ENCODE results near the gene APOBEC2.

APOBEC2 gene

DNA sequence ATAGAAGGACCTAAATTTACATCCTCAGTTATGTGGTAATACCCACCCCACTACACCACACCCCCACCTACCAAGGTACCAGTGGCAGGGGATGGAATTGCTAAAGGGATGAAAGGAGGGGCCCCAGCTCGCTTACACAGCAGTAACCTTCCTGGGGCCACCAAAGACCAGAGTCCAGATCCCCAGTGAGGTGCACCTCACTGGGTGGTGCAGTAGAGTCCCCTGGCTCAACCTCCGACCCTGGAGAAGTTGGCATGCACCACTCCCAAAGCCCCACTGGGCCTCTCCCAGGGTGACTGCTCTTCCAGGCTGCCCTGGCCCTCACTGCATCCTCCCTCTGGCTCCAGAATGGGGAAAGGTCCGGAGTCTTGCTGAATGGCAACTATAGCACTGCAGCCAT, 14.8 kb upstream of the APOBEC2 start:
- no peak for DNase-seq

DNA sequence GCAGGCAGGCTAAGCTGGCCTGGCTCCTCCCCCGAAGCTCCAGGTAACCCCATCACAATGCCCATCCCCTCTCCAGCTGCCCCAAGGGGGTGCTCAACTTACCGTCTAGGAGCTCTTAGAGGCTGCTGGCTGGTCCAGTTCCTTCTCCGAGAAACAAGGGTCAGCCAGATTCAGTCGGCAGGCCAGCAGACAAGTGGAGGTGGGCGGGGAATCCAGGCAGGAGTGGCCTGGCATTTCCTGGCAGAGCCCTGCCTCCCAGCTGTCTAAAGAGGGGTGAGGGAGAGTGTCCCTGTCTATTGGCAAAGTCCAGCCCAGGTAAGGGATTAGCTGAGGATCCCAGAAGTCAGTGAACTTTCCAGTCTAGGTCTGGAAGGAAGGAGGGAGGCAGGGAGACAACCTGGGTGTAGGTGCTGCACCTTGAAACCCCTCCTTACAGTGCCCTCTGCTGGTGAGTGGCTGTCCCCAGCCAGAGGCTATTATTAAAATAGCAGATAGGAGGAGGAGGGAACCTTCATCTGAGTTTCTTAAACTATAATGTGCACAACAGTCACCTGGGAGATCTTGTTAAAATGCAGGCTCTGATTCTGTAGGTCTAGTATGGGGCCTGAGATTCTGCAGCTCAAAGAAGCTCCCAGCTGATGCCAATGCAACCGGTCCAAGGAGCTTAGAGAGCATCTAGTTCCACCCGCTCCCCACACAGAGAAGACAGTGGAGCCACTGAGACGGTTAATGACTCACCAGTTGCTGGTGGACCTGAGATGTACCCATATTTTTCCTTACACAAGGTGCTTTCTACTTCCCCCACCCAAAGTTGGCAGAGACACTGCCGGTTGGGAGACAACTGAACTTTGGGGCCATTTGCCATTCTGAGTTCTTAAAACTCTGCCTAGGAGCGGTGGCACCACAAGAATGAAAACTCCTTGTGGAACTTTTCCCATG, 13.7 kb upstream of the APOBEC2 start, which contains the start of gene UNC5CL:
UNC5CL (minus strand) TSS at position 162 of the 939 bp plus-strand sequence. CDS start 4,147 bp downstream, outside the sequence.
- peak; percentile 42 for DNase-seq

DNA sequence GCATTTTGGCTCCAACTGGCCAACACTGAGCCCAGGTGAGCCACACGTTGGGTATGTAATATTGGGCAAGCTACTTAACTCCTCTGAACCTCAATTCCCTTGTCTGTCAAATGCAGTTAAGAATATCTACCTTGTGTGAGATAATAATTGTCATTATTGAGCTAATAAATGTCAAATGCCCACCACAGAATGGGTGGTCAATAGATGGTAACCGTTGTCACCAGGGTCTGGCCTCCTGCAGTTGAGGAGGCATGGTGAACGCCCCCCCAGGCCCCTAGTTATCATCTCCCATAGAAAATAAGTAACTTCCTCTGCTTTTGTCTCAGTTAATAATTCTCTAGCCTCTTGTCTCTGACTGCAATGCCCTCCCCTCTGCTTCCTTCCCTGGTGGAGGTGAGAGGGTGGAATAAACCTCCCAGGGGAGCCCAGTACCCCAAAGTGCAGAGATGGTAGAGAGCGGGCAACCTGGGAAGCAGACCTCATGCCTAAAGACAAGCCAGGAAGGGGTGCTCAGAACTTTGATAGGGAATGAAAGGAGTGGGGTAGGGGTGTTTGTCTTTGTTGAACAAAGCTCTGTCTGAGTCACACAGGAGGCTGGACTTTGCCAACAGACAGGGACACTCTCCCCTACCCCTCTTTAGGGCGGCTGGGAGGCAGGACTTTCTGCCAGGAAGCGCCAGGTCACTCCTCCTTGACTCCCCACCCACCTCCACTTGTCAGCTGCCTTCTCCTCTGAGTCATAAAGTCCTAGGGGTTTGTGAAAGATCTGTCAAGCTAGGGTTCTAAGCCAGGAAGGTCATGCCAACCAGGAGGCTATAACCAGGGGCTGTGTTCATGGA, 12.7 kb upstream of the APOBEC2 start:
- no peak for DNase-seq

DNA sequence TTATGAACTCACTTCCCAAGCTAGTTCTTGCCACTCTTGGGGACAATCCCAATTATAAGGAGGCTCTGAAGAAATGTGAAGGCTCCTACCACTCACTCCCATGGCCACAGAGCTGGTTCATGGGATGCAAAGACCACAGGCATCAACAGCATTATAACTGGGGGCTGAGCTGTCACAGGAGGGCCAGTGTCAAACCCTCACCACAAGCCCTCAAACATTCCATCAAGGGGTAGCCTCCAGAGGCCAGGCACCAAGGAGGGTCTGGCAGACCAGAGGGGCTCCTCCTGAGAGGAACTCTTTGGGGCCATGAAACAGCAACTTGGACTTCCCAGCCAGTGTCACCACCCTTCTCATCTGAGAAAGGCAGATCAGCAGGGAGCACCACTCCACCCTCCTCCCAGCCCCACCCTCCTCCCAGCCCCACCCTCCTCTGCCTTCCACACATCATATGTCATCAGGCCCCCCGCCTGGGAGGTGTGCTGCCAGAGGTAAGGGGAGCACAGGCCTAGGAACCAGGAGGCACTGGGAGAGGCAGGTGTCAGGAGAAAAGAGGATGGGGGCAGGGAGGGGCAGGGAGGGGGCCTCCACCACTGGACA, 12.0 kb upstream of the APOBEC2 start:
- DNase-seq, result no peak

DNA sequence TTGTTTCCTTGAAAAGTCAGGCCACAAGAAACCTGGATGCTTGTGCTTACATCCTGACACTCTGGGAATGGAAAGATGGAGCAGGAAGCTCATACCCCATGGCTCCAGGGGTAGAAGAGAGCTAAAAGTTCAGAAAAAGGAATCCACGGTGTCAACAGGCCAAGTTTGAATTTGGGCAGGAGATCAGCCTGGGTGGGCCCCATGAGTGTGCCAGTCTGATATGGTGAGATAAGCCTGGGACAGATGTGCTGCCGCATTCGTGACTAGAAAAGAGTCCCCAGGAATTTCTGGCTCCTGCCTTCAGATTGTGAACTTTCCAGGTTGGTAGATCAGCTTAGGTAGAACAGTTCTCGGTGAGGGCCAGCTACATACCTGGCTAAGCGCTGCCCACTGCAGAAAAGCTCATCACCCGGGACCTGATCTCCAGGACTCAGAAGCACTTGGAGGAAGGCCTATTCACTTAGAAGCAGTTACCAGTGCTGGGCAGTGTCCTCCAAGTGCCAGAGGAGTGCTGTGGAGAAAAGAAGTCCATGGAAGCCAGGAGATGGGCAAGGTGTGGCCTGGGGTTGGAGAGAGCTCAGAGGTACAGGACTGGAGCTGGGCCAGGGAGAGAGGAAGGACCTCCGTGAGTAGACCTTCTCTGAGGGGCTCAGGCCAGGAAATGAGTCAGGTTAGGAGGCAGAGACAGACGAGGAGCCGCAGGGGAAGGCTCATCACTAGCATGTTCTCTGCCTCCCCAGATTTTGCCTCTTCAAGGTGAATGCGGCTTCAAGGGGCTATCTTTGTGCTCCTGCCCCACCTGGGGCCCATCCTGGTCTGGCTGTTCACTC, 10.6 kb upstream of the APOBEC2 start, which contains the start of gene TSPO2:
TSPO2 (plus strand) TSS at position 242 of the 830 bp plus-strand sequence; CDS start at position 761, 519 bp downstream.
- DNase-seq, result no peak

DNA sequence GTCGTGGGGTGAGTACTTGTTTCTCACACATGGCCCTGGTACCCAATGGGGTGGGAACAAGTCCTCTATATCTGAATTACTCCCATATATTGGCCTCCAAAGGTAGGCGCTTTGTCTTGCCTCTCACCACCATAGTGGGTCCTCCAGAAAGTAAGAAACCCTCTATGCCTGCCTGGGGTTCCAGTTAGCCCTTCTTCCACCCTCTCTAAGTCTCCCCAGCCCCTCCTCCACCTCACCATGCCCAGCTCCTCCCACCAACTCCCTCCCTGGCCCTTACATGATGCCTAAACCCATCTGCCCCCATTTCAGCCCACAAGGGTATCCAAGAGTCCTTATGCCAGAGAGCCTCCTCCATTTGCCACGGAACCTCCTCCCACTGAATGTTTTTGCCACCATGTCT, 9.9 kb upstream of the APOBEC2 start:
- DNase-seq, result no peak

DNA sequence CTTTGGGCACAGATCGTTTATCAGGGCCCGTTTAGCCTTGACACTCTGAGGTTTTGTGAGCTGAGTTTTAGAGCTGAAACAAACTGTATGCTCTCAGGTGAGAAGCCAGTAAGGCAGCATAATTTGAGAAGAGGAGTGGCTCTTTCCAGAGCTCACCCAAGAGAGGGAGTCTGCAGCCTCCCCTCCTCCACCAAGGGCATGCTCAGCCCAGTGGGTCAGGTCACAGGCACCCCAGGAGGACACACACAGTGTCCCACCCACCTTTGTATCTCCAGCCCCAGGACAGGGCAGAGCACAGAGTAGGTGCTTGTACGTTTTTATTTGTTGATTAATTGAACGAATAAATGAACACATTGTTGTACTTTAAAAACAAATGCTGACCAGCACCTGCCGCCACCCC, 7.3 kb upstream of the APOBEC2 start:
- DNase-seq, result no peak

DNA sequence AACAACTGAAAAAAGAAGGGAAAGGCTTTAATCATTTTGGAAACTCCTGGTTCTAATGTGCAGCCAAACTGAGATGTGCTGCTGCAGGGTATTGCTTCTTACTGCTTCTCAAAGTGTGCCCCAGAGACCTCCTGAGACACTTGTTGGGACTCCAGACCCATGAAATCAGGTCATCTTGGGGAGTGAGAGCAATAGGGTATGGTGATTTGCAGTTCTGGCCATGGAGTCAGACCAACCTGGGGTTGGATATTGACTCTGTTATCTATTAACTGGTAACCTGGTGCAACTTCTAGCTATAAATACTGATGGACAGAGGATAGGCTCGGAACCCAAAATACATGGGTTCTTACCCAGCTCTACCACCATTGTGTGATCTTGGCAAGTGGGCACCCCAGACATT, 6.9 kb upstream of the APOBEC2 start:
- no peak for DNase-seq

DNA sequence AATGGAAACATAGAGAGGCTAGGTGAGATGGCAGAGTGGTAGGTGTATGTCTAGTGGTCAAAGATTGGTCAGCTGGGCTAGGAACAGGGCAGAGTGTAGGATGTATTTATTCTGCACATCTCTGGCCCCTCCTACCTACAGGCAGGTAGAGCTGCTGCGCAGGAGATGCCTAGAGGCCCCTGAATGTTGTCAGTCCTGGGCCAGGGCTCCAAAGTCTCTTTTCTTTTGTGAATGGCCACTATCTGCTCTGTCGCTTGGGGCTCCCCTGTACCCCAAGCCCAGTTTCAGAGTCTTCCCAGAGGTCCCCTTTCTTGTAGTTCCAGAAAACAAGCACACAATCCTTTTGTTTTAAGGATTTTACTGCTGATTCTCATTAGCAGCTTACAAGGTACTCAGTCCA, 5.7 kb upstream of the APOBEC2 start:
- DNase-seq, result no peak

DNA sequence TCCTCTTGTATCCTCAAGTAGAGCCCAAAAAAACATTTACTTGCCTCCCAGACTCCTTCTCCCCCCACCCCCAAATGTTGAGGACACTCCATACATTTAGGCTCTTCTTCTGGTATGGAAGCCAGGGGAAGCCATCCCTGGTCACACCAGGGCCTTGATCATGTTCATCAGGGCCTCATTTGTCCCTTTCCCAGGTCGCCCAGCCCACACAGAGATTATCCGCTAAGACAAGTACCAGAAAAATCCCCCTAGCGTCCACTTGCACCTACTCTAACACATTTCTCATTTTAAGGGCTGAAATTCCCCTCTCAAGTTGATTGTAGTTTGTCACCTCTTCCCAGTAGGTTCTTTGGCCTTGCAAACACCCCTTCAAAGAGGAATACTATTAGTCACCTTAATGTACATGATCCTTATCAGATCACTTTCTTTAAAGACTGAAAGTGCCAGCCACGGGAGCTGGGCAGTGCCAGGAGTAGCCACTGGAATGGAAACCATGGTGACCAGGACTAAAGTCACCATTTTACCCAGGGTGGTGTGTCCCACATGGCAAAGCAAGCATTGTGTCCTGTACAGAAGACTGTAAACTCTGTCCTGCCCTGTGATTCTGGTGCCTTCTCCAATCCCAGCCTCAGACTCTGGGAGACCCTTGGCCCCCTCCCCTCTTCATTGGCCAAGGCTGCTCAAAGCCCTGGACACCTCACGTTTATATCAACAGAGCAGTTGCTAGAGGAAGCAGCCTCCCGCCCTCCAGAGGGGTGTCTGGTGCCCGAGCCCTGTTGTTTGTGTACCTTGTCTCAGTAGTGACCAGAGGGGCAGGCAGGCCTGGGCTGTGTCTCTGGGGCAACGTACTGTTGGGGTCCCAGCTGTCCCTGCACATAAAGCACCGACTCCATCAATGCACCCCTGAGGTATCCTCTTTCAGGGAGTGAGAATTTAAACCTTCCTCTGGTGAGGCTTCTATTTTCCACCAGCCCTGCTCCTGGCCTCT, 5.0 kb upstream of the APOBEC2 start:
- no peak for DNase-seq

DNA sequence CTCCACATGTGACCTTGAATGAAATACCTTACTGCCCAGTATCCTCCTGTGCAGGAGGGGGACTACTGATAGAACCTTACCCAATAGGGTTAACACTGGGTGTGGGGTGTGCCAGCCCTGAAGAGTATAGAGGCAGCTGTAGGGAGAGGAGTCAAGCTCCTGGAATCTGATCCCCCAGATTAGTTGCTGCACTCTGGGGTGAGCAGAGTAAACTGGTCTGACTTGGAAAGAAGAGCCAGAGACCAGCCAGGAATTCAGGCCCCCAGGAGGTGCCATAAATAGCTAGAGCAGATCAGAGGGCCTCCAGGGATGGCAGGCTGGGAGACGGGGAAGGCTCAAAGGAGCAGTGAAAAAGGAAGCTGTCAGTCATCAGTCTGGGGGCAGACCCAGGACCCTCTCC, 3.5 kb upstream of the APOBEC2 start:
- DNase-seq, result no peak

DNA sequence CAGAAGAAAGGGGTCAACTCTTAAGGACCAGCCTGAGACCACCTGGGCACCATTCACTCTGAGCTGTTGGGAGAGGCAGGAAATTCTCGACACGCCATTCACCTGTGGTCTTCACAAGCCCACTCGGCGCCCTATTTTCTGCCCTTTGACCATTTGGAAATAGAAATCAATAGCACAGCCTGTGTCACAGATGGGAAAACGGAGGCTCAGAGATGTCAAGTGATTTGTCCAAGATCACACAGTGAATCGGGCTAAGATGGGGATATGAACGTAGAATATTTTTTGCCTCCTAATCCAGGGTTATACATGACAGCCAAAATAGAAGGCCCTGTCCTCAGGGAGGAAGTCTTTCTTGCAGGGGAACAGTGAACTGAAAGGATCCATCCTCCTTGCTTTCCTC, 3.0 kb upstream of the APOBEC2 start:
- DNase-seq, result no peak

DNA sequence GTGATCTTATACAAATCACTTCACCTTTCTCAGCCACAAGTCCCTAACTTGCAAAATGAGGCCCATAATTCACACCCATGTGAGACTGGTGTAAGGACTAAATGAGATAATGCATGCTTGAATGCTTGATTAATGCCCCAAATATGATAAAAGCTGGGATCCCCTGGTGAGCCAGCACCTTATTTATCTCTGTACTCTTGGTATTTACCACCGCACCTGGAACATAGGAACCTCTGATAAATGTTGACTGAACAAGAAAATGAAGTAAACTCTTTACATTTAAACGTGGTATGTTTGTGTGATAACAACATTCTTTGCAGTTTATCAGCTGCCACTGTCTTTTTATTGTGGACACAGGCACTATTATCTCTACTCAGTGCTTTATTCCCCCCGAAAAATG, 2.5 kb upstream of the APOBEC2 start:
- no peak for DNase-seq

DNA sequence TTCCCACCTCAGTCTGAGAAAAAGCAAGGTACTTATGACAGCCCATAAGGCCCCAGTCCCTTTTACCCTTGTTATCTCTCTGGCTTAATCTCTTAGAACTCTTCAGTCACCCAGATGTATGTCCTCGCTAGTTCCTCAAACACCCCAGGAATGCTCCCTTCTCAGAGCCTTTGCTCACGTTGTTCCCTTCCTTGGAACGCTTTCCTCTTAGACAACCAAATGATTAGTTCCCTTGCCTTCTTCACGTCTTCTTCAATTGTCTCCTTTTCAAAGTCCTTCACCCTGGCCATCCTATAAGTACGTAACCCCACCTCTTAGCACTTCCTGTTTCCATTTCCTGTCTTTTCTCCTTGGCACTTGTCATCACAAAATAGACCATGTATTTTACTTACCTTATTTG, 1.1 kb upstream of the APOBEC2 start:
- no peak for DNase-seq

DNA sequence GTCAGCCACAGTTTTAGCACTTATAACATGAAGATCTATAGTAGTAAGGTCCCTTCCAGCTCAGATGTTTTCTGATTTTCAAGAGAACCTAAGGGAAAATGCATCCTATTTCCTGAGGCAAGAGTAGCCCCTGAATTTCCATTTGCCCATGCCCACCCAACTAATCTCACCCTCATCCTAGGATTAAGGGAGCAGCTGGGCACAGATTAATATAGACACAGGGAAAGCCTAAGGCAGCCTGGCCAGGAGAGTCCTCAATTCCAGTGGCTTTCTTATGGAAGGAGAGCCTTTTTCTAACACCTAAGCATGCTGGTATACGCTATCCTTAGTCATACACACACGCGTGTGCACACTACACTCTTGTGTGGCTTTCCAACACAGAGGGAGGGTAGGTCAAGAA, 1.5 kb downstream of the APOBEC2 start:
- DNase-seq, result no peak

DNA sequence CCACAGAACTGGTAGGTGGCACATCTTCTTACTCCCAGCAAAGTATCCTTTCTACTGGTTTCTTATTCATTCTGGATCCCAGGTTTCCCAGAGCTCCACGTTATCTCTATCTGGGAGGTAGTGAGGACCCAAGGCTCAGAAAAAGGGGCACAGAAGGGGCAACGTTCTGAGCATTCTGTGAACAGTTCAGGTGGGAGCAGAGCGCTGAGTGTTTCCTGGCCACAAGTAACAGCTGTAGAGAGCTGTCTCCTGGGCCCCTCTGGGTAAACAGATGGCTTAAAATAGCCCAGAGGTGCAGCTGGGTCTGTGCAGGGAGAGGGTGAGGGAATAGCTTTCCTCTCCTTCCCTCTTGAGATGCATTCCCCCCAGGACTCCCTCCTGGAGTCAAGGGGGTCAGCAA, 2.1 kb downstream of the APOBEC2 start:
- no peak for DNase-seq

DNA sequence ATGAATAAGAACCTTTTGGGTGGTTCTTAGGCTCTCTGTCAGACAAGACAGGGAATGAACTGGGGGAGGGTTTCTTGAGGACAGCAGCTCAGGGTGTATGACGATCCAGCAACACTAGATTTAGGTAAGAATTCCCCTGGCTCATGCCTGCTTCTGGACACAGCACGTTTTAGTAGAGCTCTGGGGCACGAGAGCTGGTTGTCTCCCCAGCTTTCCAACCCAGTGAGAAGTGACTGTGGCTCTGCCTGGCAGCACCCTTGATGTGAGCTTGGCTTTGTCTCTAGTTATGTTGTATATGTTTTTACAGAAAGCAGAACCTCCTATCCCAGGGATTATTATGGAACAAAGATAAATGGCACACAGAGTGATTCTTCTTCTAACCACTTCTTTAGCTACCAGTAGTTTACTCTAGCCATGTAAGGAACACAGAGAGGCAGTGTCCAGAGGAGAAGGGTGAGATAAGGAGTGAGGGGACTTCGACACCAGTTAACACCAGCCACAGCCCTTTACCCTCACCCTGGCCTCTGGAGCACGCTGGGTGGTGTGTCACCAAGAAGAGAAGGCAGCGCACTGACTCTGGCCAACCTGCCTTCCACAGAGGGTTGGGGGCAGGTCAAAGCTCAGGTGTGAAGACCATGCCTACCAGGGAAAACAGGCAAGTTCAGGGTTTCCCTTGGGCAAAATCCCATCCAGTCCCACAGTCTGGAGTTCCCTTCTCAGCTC, 3.9 kb downstream of the APOBEC2 start:
- DNase-seq, result no peak

DNA sequence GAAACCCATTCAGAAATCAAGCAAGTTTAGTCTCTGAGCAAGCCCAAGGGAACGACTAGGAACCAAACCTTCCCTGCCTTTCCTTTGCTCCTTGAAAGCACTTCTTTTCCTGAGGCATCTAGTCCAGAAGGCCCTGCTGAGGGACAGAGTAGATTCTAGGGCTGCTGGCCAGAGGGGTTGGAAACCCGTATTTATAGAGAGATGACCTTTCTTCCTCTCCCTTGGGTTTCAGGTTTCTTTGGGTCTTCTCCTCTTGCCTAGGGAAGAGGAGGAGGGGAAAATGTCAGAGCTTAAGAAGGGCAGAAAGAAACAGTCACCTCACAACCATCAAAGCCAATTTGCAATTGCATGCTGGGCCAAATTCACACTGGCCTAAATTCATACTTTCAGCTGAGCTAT, 5.8 kb downstream of the APOBEC2 start:
- DNase-seq, result no peak

DNA sequence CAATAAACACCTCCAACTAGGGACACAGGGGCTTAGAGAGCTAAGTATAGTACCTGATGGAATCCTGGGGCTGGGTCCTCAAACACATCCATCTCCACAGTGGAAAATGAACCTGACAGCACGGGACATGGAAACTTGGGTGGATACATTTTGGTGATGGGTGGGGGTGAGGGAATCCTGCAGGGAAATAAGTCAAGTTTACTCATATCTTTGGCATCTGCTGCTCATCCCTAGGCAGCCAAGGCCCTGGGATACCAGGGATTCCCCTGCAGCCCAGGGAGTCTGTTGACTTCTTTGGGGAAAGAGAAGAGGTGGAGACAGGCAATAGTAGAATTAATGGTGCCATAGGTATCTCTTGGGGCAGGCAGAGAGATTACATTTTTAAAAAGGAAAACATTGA, 6.6 kb downstream of the APOBEC2 start:
- no peak for DNase-seq

DNA sequence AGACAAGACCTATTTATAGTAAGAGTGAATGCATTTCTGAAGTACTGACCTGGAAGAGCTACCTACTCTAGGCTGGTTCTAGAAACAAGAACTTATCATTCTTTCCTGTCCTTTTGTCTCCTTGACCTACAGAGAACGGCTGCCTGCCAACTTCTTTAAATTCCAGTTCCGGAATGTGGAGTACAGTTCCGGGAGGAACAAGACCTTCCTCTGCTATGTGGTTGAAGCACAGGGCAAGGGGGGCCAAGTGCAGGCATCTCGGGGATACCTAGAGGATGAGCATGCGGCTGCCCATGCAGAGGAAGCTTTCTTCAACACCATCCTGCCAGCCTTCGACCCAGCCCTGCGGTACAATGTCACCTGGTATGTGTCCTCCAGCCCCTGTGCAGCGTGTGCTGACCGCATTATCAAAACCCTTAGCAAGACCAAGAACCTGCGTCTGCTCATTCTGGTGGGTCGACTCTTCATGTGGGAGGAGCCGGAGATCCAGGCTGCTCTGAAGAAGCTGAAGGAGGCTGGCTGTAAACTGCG, 8.3 kb downstream of the APOBEC2 start:
- no peak for DNase-seq
